Upper lobe of left lung (tissue), 6 donors: ENCODE results near the gene USP31. TPM values are rescaled to one million over a fixed set of nuclear protein-coding genes. Genes with fewer than 3 reads are reported as not detected.
A peak's percentile ranks its signal among the peaks of the same experiment; 100 is the strongest.

Experiments
- ATAC-seq, 2 donors: fragments of 200-7000 bp; cut with Tn5 transposase; one replicate each; pipeline ENCODE4 v1.9.1; 2022; ENCODE audit warnings: mild to moderate bottlenecking in 2 of 2, moderate library complexity in 2 of 2; ENCODE audit not compliant: low FRiP score in 2 of 2
- DNase-seq, 2 donors: peaks; one replicate each; pipeline ENCODE4 v3.0.0-alpha.2; 2019 to 2020
- H3K27ac ChIP-seq, 4 donors: fragments of 200-600 bp; sonication (generic); one replicate each; pipeline ENCODE4 v1.5.1; 2016 to 2019
- H3K27me3 ChIP-seq, 4 donors: fragments of 200-600 bp; sonication (generic); one replicate each; pipeline ENCODE4 v1.5.1; 2017 to 2019
- H3K36me3 ChIP-seq, 4 donors: fragments of 200-600 bp; sonication (generic); one replicate each; pipeline ENCODE4 v1.5.1; 2016 to 2019
- H3K4me1 ChIP-seq, 4 donors: fragments of 200-600 bp; sonication (generic); one replicate each; pipeline ENCODE4 v1.5.1; 2018 to 2019
- H3K4me3 ChIP-seq, 4 donors: fragments of 200-600 bp; sonication (generic); one replicate each; pipeline ENCODE4 v1.5.1; 2017 to 2019; ENCODE audit warnings: mild to moderate bottlenecking in 2 of 4, moderate library complexity in 1 of 4
- H3K9me3 ChIP-seq, 4 donors: fragments of 200-600 bp; sonication (generic); one replicate each; pipeline ENCODE4 v1.5.1; 2018 to 2019
- CTCF ChIP-seq, 6 experiments: fragments of 450-650 bp in 4 of 6; fragments of 200-600 bp in 2 of 6; sonication (generic) in 2 of 6; IDR thresholded peaks; one replicate each; pipeline ENCODE4 v1.5.1; 2016 to 2019; ENCODE audit warnings: antibody characterized with exemption in 6 of 6
- EP300 ChIP-seq, 4 donors: sonication (generic); formaldehyde crosslinking; IDR thresholded peaks; one replicate each; pipeline ENCODE4 v1.5.1; 2017; ENCODE audit warnings: antibody characterized with exemption in 4 of 4, control low read depth in 2 of 4
- POLR2A ChIP-seq, 4 donors: fragments of 450-650 bp; IDR thresholded peaks; one replicate each; pipeline ENCODE4 v1.5.1; 2016 to 2017; ENCODE audit warnings: antibody characterized with exemption in 4 of 4, mild to moderate bottlenecking in 2 of 4
- POLR2AphosphoS5 ChIP-seq, 2 donors: sonication (generic); formaldehyde crosslinking; IDR thresholded peaks; one replicate each; pipeline ENCODE4 v1.5.1; 2017; ENCODE audit warnings: antibody characterized with exemption in 2 of 2
- WGBS, 2 donors: methylation state at CpG; one replicate each; pipeline ENCODE4 v1.1.5; 2017 to 2018; 5-methylcytosine and 5-hydroxymethylcytosine counted together
- total RNA-seq, 6 donors: library from RNA; depleted of rRNA in 4 of 6; stranded (reverse); fragments of >200 nt in 4 of 6; gene quantifications; one replicate each; pipeline versions ENCODE4 v1.1.0 to v1.2.1, GENCODE V29; 2016 to 2021
- donor health status: DM: no; HTN: no; CAD: no; lungs with moderate emphysema.
- donor health status: DM: no; HTN: yes; CAD: no; lungs with severe emphysema.

The USP31 gene
- total RNA-seq, 6 donors from 2014 or later, result 8.8 to 20.2 (median 15.0) TPM

- DNase-seq, result no peak
- Histone ChIP-seq H3K27me3 (no peaks in the 10 kb centered on the region), H3K27ac (no peak overlapping the region), H3K9me3 (no peaks in the 10 kb centered on the region), H3K4me1 (peaks cover 0 to 11% (median 5%) of the 10 kb centered on the region in 4 donors), H3K4me3 (no peak overlapping the region), H3K36me3 (peaks cover 2 to 80% (median 12%) of the 10 kb centered on the region in 4 donors)
- 84 to 92% methylated on average over 9 of the region's 9 CpGs for WGBS, 2 donors
- TF ChIP-seq POLR2A (IDR thresholded peaks at IDR 0.05) (no peak), POLR2AphosphoS5 (IDR thresholded peaks at IDR 0.05) (no peak), CTCF (IDR thresholded peaks at IDR 0.05) (no peak), EP300 (IDR thresholded peaks at IDR 0.05) (no peak)
- no peak for ATAC-seq
Observed at GRCh38 chr16:23082161-23082788, 67.0 kb downstream of the USP31 start.

GRCh38 chr16:23081675-23082119, 67.6 kb downstream of the USP31 start:
- ATAC-seq (peak in 1 of 2 donors; percentile 50), DNase-seq (peak in 1 of 2 donors; percentile 35)
- no peak overlapping the region for H3K27ac ChIP-seq
- peaks cover 0 to 11% (median 5%) of the 10 kb centered on the region in 4 donors for H3K4me1 ChIP-seq
- TF ChIP-seq POLR2AphosphoS5 (IDR thresholded peaks at IDR 0.05), result no peak
- TF ChIP-seq POLR2A (IDR thresholded peaks at IDR 0.05), result no peak
- no peak for TF ChIP-seq CTCF (IDR thresholded peaks at IDR 0.05)
- no peak for TF ChIP-seq EP300 (IDR thresholded peaks at IDR 0.05)
- no peaks in the 10 kb centered on the region for H3K9me3 ChIP-seq
- H3K4me3 ChIP-seq, result no peak overlapping the region
- WGBS, 2 donors, result 89 to 92% methylated on average over 6 of the region's 6 CpGs
- H3K27me3 ChIP-seq, result no peaks in the 10 kb centered on the region
- peaks cover 2 to 80% (median 12%) of the 10 kb centered on the region in 4 donors for H3K36me3 ChIP-seq

GRCh38 chr16:23080747-23081146, 68.5 kb downstream of the USP31 start:
- H3K36me3 ChIP-seq, result peaks cover 2 to 75% (median 12%) of the 10 kb centered on the region in 4 donors
- WGBS, 2 donors, result 78 to 94% methylated on average over 3 of the region's 3 CpGs
- DNase-seq, result no peak
- H3K4me3 ChIP-seq, result no peak overlapping the region
- ATAC-seq, result no peak
- peaks cover 0 to 11% (median 5%) of the 10 kb centered on the region in 4 donors for H3K4me1 ChIP-seq
- H3K27me3 ChIP-seq, result no peaks in the 10 kb centered on the region
- no peaks in the 10 kb centered on the region for H3K9me3 ChIP-seq
- no peak for TF ChIP-seq EP300 (IDR thresholded peaks at IDR 0.05)
- no peak for TF ChIP-seq CTCF (IDR thresholded peaks at IDR 0.05)
- no peak for TF ChIP-seq POLR2AphosphoS5 (IDR thresholded peaks at IDR 0.05)
- TF ChIP-seq POLR2A (IDR thresholded peaks at IDR 0.05), result no peak
- H3K27ac ChIP-seq, result no peak overlapping the region

- DNase-seq, result no peak
- no peak for ATAC-seq
- Histone ChIP-seq H3K27me3 (no peaks in the 10 kb centered on the region), H3K9me3 (no peaks in the 10 kb centered on the region), H3K4me3 (no peak overlapping the region), H3K4me1 (peaks cover 0 to 11% (median 5%) of the 10 kb centered on the region in 4 donors), H3K36me3 (peaks cover 2 to 76% (median 12%) of the 10 kb centered on the region in 4 donors), H3K27ac (no peak overlapping the region)
- 91 to 100% methylated on average over 1 of the region's 1 CpG for WGBS, 2 donors
- TF ChIP-seq CTCF (IDR thresholded peaks at IDR 0.05) (no peak), EP300 (IDR thresholded peaks at IDR 0.05) (no peak), POLR2A (IDR thresholded peaks at IDR 0.05) (no peak), POLR2AphosphoS5 (IDR thresholded peaks at IDR 0.05) (no peak)
Observed at GRCh38 chr16:23080329-23080728, 68.9 kb downstream of the USP31 start.
